ENCODE data around the gene GALNT14. TPM values are rescaled to one million over a fixed set of nuclear protein-coding genes. Genes with fewer than 3 reads are reported as not detected.
A peak's percentile ranks its signal among the peaks of the same experiment; 100 is the strongest.

Gene GALNT14
- total and polyA plus RNA-seq, 2 of the 13 experiments (the other 11 are each of a cell fraction or from before 2014, with no cell fraction given): not detected

DNA sequence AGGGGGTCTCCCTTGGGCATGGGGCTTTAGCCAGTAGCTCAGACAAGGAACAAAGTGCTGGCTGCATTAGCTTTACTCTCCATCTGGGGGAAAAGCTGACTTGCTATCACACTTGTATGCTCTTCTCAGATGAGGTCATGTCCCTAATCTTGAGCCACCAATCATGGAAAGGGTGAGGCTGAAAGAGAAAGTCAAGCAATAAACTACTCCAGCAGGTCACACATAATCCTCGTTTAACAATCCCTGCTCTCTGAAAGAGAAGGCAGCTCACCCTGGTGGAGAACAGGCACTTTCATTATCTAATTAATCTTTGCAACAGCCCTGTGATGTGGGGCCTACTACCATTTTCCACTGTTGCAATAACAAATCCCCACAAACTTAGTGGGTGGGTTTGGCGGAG is 201.3 kb downstream of the GALNT14 start (continued):
- TF ChIP-seq, protein P1, sequence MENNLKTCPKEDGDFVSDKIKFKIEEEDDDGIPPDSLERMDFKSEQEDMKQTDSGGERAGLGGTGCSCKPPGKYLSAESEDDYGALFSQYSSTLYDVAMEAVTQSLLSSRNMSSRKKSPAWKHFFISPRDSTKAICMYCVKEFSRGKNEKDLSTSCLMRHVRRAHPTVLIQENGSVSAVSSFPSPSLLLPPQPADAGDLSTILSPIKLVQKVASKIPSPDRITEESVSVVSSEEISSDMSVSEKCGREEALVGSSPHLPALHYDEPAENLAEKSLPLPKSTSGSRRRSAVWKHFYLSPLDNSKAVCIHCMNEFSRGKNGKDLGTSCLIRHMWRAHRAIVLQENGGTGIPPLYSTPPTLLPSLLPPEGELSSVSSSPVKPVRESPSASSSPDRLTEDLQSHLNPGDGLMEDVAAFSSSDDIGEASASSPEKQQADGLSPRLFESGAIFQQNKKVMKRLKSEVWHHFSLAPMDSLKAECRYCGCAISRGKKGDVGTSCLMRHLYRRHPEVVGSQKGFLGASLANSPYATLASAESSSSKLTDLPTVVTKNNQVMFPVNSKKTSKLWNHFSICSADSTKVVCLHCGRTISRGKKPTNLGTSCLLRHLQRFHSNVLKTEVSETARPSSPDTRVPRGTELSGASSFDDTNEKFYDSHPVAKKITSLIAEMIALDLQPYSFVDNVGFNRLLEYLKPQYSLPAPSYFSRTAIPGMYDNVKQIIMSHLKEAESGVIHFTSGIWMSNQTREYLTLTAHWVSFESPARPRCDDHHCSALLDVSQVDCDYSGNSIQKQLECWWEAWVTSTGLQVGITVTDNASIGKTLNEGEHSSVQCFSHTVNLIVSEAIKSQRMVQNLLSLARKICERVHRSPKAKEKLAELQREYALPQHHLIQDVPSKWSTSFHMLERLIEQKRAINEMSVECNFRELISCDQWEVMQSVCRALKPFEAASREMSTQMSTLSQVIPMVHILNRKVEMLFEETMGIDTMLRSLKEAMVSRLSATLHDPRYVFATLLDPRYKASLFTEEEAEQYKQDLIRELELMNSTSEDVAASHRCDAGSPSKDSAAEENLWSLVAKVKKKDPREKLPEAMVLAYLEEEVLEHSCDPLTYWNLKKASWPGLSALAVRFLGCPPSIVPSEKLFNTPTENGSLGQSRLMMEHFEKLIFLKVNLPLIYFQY (CRISPR knock-in tag; IDR thresholded peaks at IDR 0.05; ENCODE audit: borderline replicate concordance): no peak
- TF ChIP-seq ZNF782 (CRISPR knock-in tag; IDR thresholded peaks at IDR 0.05; ENCODE audit: borderline replicate concordance) (no peak), REPIN1 (CRISPR knock-in tag; IDR thresholded peaks at IDR 0.05; ENCODE audit: borderline replicate concordance, low read depth) (no peak), FOXK2 (IDR thresholded peaks at IDR 0.05) (no peak), NR1H2 (CRISPR knock-in tag; IDR thresholded peaks at IDR 0.05; ENCODE audit: borderline replicate concordance, low read depth) (no peak), POGK (CRISPR knock-in tag; conservative IDR thresholded peaks at IDR 0.05) (no peak)

GRCh38 chr2:30935795-30936194 is 202.4 kb downstream of the GALNT14 start:
- ATAC-seq: no peak
- no peak overlapping the region for H3K9ac ChIP-seq (ENCODE audit: insufficient read depth, low read depth, low read length)
- no peaks in the 10 kb centered on the region for H3K9me3 ChIP-seq (ENCODE audit: low read length)
- H3K4me2 ChIP-seq (ENCODE audit: low read depth, low read length): no peak overlapping the region
- H3K4me1 ChIP-seq (ENCODE audit: insufficient read depth, low read length): no peaks in the 10 kb centered on the region
- ChIA-PET CTCF (ENCODE audit: low intra/inter-chr PET ratio, low total read pairs) (no interaction called here), POLR2A (no interaction called here)
- H3K27me3 ChIP-seq (ENCODE audit: control insufficient read depth in 1 of 2, insufficient read depth in 2 of 2, low read length in 2 of 2): peaks cover 4 to 37% of the 10 kb centered on the region in 2 experiments; a peak in 3 of 5 replicates
- no peak overlapping the region for H2AFZ ChIP-seq (ENCODE audit: low read length)
- H3K36me3 ChIP-seq (replicated peaks in 1 of 2; ENCODE audit: control insufficient read depth in 1 of 2, insufficient read depth in 2 of 2, low read length in 2 of 2): no peaks in the 10 kb centered on the region
- WGBS (ENCODE audit: low lambda C conversion rate): 3% methylated on average over 8 of the region's 8 CpGs
- DNase-seq (ENCODE audit: low spot score): no peak
- H4K20me1 ChIP-seq (ENCODE audit: insufficient read depth, low read length): no peaks in the 10 kb centered on the region
- no TSS peak for BruUV-seq (replicated peaks)
- no peak overlapping the region for H3K27ac ChIP-seq (ENCODE audit: extremely low read length, insufficient read depth, low read length)
- intact Hi-C loops (cut with micrococcal nuclease; ENCODE audit: unreplicated experiment): no loop called here
- in situ Hi-C loops (cut with HindIII; ENCODE audit: extremely low pct_ligation_motif_present, low pct_unique_long_range_greater_than_20kb): no loop called here
- H3K79me2 ChIP-seq (ENCODE audit: insufficient read depth, low read length): no peaks in the 10 kb centered on the region
- no peak overlapping the region for H3K4me3 ChIP-seq (replicated peaks in 1 of 3; ENCODE audit: insufficient read depth in 1 of 3, low read depth in 2 of 3, low read length in 3 of 3)
- FAIRE-seq: no peak
- TF ChIP-seq NR2C2 (CRISPR knock-in tag; IDR thresholded peaks at IDR 0.05; ENCODE audit: borderline replicate concordance): no peak
- no peak for TF ChIP-seq HOXA9 (CRISPR knock-in tag; IDR thresholded peaks at IDR 0.05; ENCODE audit: borderline replicate concordance)
- no peak for TF ChIP-seq HHEX (CRISPR knock-in tag; IDR thresholded peaks at IDR 0.05)
- TF ChIP-seq MAFK (conservative IDR thresholded peaks at IDR 0.05 in 1 of 2, IDR thresholded peaks at IDR 0.05 in 1 of 2; ENCODE audit: low read length in 2 of 2): peak; percentile 84 to 91
- no peak for TF ChIP-seq JUNB (CRISPR knock-in tag; IDR thresholded peaks at IDR 0.05; ENCODE audit: borderline replicate concordance)
- TF ChIP-seq SUZ12 (IDR thresholded peaks at IDR 0.05; ENCODE audit: low read depth, low read length): no peak
- no peak for TF ChIP-seq ZNF260 (CRISPR knock-in tag; IDR thresholded peaks at IDR 0.05; ENCODE audit: borderline replicate concordance, low read depth)
- no peak for TF ChIP-seq GATAD1 (CRISPR knock-in tag; IDR thresholded peaks at IDR 0.05)
- TF ChIP-seq REPIN1 (CRISPR knock-in tag; IDR thresholded peaks at IDR 0.05; ENCODE audit: borderline replicate concordance, low read depth): no peak
- no peak for TF ChIP-seq BCLAF1 (IDR thresholded peaks at IDR 0.05)
- TF ChIP-seq MBNL3 (CRISPR knock-in tag; conservative IDR thresholded peaks at IDR 0.05): no peak
